Activated T-cell treated with anti-CD3 and anti-CD28 coated beads, Interleukin-2, amount 50 U/mL, for 72 hours (primary cell): ENCODE measurements around the gene VPS52. TPM values are rescaled to one million over a fixed set of nuclear protein-coding genes. Genes with fewer than 3 reads are reported as not detected.
A peak's percentile ranks its signal among the peaks of the same experiment; 100 is the strongest.

Experiments
- ATAC-seq, 2 donors: fragments of 150-1000 bp; cut with Tn5 transposase; replicated peaks in 1 of 2; 2 replicates each; pipeline ENCODE4 v1.10.0; 2021; ENCODE audit warnings: moderate library complexity in 2 of 2, mild to moderate bottlenecking in 1 of 2
- DNase-seq, 2 donors: peaks; one replicate each; pipeline ENCODE4 v3.0.0; 2021 to 2022; ENCODE audit warnings: mixed read lengths in 1 of 2
- H3K27ac Mint-ChIP-seq: one replicate; pipeline ENCODE4 v1.8.0; 2022; ENCODE audit warnings: mild to moderate bottlenecking, moderate library complexity, mixed read lengths
- H3K27me3 Mint-ChIP-seq: one replicate; pipeline ENCODE4 v1.8.0; 2022; ENCODE audit warnings: low read depth, mixed read lengths
- H3K36me3 Mint-ChIP-seq, 2 donors: one replicate each; pipeline ENCODE4 v1.8.0; 2022; ENCODE audit warnings: mixed read lengths in 2 of 2, mild to moderate bottlenecking in 1 of 2; ENCODE audit not compliant: insufficient read depth in 2 of 2
- H3K4me1 Mint-ChIP-seq: one replicate; pipeline ENCODE4 v1.8.0; 2022; ENCODE audit warnings: low read depth, mixed read lengths
- H3K4me3 Mint-ChIP-seq, 2 donors: one replicate each; pipeline ENCODE4 v1.8.0; 2022; ENCODE audit warnings: mild to moderate bottlenecking in 2 of 2, mixed read lengths in 2 of 2, moderate library complexity in 2 of 2
- H3K9me3 Mint-ChIP-seq, 2 donors: one replicate each; pipeline ENCODE4 v1.8.0; 2022; ENCODE audit warnings: mixed read lengths in 2 of 2
- total RNA-seq, 2 donors: library from RNA; stranded (reverse); gene quantifications; one replicate each; pipeline ENCODE4 v1.2.3, GENCODE V29; 2022

Gene VPS52
- total RNA-seq, 2 donors from 2014 or later = 50.7 to 54.9 TPM

GRCh38 chr6:33205191-33206026 is 66.3 kb downstream of the VPS52 start:
- Mint-ChIP-seq H3K27ac (peak overlapping the region; percentile 85), H3K27me3 (no peaks in the 10 kb centered on the region), H3K4me3 (peak overlapping the region; percentile 98 to 100), H3K4me1 (peaks cover 68% of the 10 kb centered on the region), H3K9me3 (no peaks in the 10 kb centered on the region), H3K36me3 (peaks cover 25 to 30% of the 10 kb centered on the region in 2 donors)
- peak; percentile 77 to 83 for DNase-seq
- peak; percentile 69 to 70 for ATAC-seq

DNA sequence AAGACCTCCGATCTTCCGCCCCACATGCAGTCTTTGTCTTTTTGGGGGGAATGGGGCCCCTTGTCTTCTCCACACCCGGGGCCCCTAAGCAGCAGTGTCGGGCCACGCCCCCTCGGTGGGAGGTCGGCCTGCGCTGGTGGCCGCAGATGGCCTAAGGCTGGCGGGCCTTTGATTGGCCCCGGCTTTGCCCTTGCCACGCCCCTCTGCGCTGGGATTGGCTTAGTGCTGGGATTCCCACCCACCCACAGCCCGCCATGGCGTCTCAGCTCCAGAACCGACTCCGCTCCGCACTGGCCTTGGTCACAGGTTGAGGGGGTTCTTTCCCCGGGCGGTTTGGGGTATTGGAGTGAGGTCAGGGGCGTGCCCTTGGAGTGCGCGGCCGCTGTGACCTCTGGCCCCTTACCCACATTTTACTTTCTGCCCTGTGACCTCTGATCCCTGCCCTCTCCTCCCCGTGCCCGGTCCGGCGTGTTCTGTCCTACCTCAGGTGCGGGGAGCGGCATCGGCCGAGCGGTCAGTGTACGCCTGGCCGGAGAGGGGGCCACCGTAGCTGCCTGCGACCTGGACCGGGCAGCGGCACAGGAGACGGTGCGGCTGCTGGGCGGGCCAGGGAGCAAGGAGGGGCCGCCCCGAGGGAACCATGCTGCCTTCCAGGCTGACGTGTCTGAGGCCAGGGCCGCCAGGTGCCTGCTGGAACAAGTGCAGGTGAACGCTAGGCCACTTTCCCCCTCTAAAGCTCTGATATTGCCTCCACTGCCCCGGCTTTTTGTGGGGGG is 67.1 kb downstream of the VPS52 start, which contains the start of gene HSD17B8:
Gene HSD17B8, plus strand, starts transcription at position 241 of the 776 bp plus-strand sequence. Its CDS starts 14 bp downstream, at position 255.
- DNase-seq (peak; percentile 93 to 97), ATAC-seq (peak; percentile 54 to 57)
- Mint-ChIP-seq H3K27ac (peak within 1 kb of the TSS; percentile 85), H3K36me3 (peaks cover 22 to 25% of the 10 kb centered on the region in 2 donors), H3K27me3 (no peaks in the 10 kb centered on the region), H3K4me1 (peaks cover 67% of the 10 kb centered on the region), H3K4me3 (peak within 1 kb of the TSS; percentile 98 to 100), H3K9me3 (no peaks in the 10 kb centered on the region)

DNA sequence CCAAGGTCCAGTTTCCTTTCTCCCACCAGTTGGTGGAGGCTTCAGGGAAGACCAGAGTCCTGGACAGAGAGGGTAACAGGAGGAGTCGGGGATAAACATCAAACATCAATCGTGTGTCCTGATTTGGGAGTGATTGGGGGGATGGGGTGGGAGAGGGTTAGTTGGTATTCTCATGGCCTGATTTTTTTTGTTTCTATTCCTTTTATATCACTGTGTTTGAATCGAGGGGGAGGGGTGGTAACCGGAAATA is 67.6 kb downstream of the VPS52 start:
- Mint-ChIP-seq H3K36me3 (peaks cover 22 to 24% of the 10 kb centered on the region in 2 donors), H3K4me1 (peaks cover 67% of the 10 kb centered on the region), H3K9me3 (no peaks in the 10 kb centered on the region), H3K4me3 (peak overlapping the region; percentile 98 to 100), H3K27me3 (no peaks in the 10 kb centered on the region), H3K27ac (peak overlapping the region; percentile 24)
- DNase-seq = no peak
- ATAC-seq = no peak

GRCh38 chr6:33203443-33204164 is 68.1 kb downstream of the VPS52 start:
- Mint-ChIP-seq H3K4me3 (peak overlapping the region; percentile 98 to 100), H3K27me3 (no peaks in the 10 kb centered on the region), H3K9me3 (no peaks in the 10 kb centered on the region), H3K4me1 (peaks cover 67% of the 10 kb centered on the region), H3K36me3 (peaks cover 22 to 24% of the 10 kb centered on the region in 2 donors), H3K27ac (no peak overlapping the region)
- no peak for DNase-seq
- ATAC-seq = no peak

DNA sequence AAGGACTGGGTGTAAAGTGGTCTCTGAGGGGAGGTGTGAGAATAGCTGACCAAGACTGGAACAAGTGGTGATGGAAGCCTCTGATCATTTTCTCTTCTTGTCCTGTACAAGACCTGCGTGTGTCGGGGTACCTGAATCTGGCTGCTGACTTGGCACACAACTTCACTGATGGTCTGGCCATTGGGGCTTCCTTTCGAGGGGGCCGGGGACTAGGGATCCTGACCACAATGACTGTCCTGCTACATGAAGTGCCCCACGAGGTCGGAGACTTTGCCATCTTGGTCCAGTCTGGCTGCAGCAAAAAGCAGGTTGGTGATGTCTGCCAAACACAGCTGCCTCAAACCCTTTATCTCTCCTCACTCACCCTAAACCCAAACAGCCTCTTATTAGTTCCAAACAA is 68.9 kb downstream of the VPS52 start:
- Mint-ChIP-seq H3K27ac (peak overlapping the region; percentile 53), H3K27me3 (no peaks in the 10 kb centered on the region)
- no peak for DNase-seq

DNA sequence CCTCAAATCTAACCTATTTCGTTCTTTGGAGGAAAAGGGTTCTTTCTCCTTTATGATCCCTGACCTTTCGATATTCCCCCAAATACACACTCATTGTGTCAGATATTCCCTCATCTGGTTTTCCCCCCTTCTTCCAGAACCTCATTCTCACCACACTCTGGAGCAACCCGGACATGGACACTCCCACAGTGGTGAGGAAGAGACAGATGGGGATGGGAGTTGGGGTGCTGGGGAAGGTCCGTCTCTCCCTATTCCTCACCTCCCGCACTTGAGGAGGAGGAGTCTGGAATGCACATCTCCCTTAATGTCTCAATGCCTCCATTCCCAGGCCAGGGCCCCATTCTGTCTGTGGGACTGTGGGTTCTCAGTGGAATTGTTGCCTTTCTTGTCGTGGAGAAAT is 69.7 kb downstream of the VPS52 start:
- ATAC-seq (no peak), DNase-seq (no peak)
- peak overlapping the region; percentile 98 to 100 for H3K4me3 Mint-ChIP-seq
- peaks cover 22 to 28% of the 10 kb centered on the region in 2 donors for H3K36me3 Mint-ChIP-seq
- H3K4me1 Mint-ChIP-seq = peaks cover 83% of the 10 kb centered on the region
- H3K27ac Mint-ChIP-seq = peak overlapping the region; percentile 83
- H3K27me3 Mint-ChIP-seq = no peaks in the 10 kb centered on the region
- H3K9me3 Mint-ChIP-seq = no peaks in the 10 kb centered on the region

More for the DNA sequence above, 68.9 kb downstream of the VPS52 start:
- H3K4me1 Mint-ChIP-seq = peaks cover 75% of the 10 kb centered on the region
- H3K9me3 Mint-ChIP-seq = no peaks in the 10 kb centered on the region
- no peak for ATAC-seq
- H3K4me3 Mint-ChIP-seq = peak overlapping the region; percentile 98 to 100
- H3K36me3 Mint-ChIP-seq = peaks cover 22 to 28% of the 10 kb centered on the region in 2 donors

- Mint-ChIP-seq H3K27ac (peak overlapping the region; percentile 100), H3K4me3 (peak overlapping the region; percentile 98 to 100), H3K9me3 (no peaks in the 10 kb centered on the region), H3K36me3 (peaks cover 22 to 30% of the 10 kb centered on the region in 2 donors), H3K27me3 (no peaks in the 10 kb centered on the region), H3K4me1 (peaks cover 82% of the 10 kb centered on the region)
- DNase-seq = no peak
- no peak for ATAC-seq
Measured at GRCh38 chr6:33201147-33201545, 70.5 kb downstream of the VPS52 start.

Other genes starting within 250 kb of the VPS52 start
- 10 to 100 TPM; 11.4 to 25.8 TPM for gene HLA-DPA1, start 198.2 kb downstream of the VPS52 start, total RNA-seq
- gene HLA-DPB1, start 195.9 kb downstream of the VPS52 start, total RNA-seq = 10 to 100 TPM; 12.5 to 20.9 TPM
- gene COL11A2, start 79.4 kb downstream of the VPS52 start, total RNA-seq = 1 to 10 TPM; 2.5 to 3.2 TPM
- 10 to 100 TPM; 55.6 to 57.5 TPM for gene RXRB, start 71.2 kb downstream of the VPS52 start, total RNA-seq
- gene SLC39A7, start 71.0 kb downstream of the VPS52 start, total RNA-seq = 10 to 100 TPM; 56.1 to 58.3 TPM
- 10 to 100 TPM; 35.8 to 36.0 TPM for gene HSD17B8, start 67.2 kb downstream of the VPS52 start, total RNA-seq
- 10 to 100 TPM; 30.1 to 37.7 TPM for gene RING1, start 63.4 kb downstream of the VPS52 start, total RNA-seq
- 1,000 to 10,000 TPM; 4,335 to 4,825 TPM for gene RPS18, start 199 bp upstream of the VPS52 start, total RNA-seq
- gene B3GALT4, start 5.2 kb upstream of the VPS52 start, total RNA-seq = 10 to 100 TPM; 10.1 to 14.2 TPM
- gene WDR46, start 17.4 kb upstream of the VPS52 start, total RNA-seq = 10 to 100 TPM; 46.6 to 54.0 TPM
- 10 to 100 TPM; 41.9 to 54.6 TPM for gene PFDN6, start 17.7 kb upstream of the VPS52 start, total RNA-seq
- 10 to 100 TPM; 34.3 to 43.7 TPM for gene RGL2, start 27.1 kb upstream of the VPS52 start, total RNA-seq
- 100 to 1,000 TPM; 180 to 210 TPM for gene TAPBP, start 42.2 kb upstream of the VPS52 start, total RNA-seq
- 10 to 100 TPM; 14.9 to 16.1 TPM for gene ZBTB22, start 45.9 kb upstream of the VPS52 start, total RNA-seq
- gene DAXX, start 51.1 kb upstream of the VPS52 start, total RNA-seq = 10 to 100 TPM; 56.5 to 61.3 TPM
- gene KIFC1, start 119.9 kb upstream of the VPS52 start, total RNA-seq = 10 to 100 TPM; 91.7 to 96.3 TPM
- gene PHF1, start 139.1 kb upstream of the VPS52 start, total RNA-seq = 10 to 100 TPM; 65.2 to 77.3 TPM
- gene CUTA, start 146.2 kb upstream of the VPS52 start, total RNA-seq = 100 to 1,000 TPM; 212 to 222 TPM
- 10 to 100 TPM; 86.9 to 91.5 TPM for gene SYNGAP1, start 148.2 kb upstream of the VPS52 start, total RNA-seq
- 10 to 100 TPM; 10.2 to 13.6 TPM for gene ZBTB9, start 182.7 kb upstream of the VPS52 start, total RNA-seq